K562 (cell line): ENCODE measurements around the gene MYBL2.

Source experiments
- KDM1A ChIP-seq, 2 experiments: fragments of 450-650 bp; IDR thresholded peaks; 2 replicates each; pipeline ENCODE4 v1.6.1; 2016; ENCODE audit warnings: mild to moderate bottlenecking in 2 of 2
- SRSF9 ChIP-seq: fragments of 200-400 bp; formaldehyde crosslinking; IDR thresholded peaks from 2 replicates; pipeline ENCODE4 v1.6.1; 2017; ENCODE audit warnings: low read depth, low read length, borderline replicate concordance
- ZFPM2 ChIP-seq: fragments of 250-450 bp; sonication (Bioruptor Pico); IDR thresholded peaks from 2 replicates; pipeline ENCODE4 v1.5.1; 2022; ENCODE audit warnings: mild to moderate bottlenecking
- ZNF146 ChIP-seq: IDR thresholded peaks from one replicate; pipeline ENCODE4 v1.6.1; 2018; ENCODE audit warnings: missing compliant biosample characterization; ENCODE audit not compliant: unreplicated experiment
- TF ChIP-seq, protein P1 (sequence below), 3 experiments: IDR thresholded peaks in 2 of 3; conservative IDR thresholded peaks in 1 of 3; 2 replicates each; pipeline ENCODE4 v1.5.1; 2011 to 2012; ENCODE audit warnings: low read length in 3 of 3, mild to moderate bottlenecking in 3 of 3, control low read depth in 2 of 3, improper control_type of control experiment in 1 of 3, inconsistent platforms in 1 of 3, low read depth in 1 of 3, mixed read lengths in 1 of 3, moderate library complexity in 1 of 3; ENCODE audit not compliant: insufficient read depth in 2 of 3
- TF ChIP-seq, protein P2 (sequence below): fragments of 150-350 bp; IDR thresholded peaks from 2 replicates; pipeline ENCODE4 v1.6.1; 2014; ENCODE audit warnings: low read depth, mild to moderate bottlenecking, low read length, borderline replicate concordance

GRCh38 chr20:43749734-43750294 is 82.9 kb downstream of the MYBL2 start:
- no peak for TF ChIP-seq SRSF9
- TF ChIP-seq ZNF146 = no peak
- no peak for TF ChIP-seq ZFPM2 (CRISPR knock-in tag)
- no peak for TF ChIP-seq KDM1A (IDR thresholded peaks at IDR 0.05)
- TF ChIP-seq, protein P1, sequence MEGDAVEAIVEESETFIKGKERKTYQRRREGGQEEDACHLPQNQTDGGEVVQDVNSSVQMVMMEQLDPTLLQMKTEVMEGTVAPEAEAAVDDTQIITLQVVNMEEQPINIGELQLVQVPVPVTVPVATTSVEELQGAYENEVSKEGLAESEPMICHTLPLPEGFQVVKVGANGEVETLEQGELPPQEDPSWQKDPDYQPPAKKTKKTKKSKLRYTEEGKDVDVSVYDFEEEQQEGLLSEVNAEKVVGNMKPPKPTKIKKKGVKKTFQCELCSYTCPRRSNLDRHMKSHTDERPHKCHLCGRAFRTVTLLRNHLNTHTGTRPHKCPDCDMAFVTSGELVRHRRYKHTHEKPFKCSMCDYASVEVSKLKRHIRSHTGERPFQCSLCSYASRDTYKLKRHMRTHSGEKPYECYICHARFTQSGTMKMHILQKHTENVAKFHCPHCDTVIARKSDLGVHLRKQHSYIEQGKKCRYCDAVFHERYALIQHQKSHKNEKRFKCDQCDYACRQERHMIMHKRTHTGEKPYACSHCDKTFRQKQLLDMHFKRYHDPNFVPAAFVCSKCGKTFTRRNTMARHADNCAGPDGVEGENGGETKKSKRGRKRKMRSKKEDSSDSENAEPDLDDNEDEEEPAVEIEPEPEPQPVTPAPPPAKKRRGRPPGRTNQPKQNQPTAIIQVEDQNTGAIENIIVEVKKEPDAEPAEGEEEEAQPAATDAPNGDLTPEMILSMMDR (IDR thresholded peaks at IDR 0.05 in 2 of 3, conservative IDR thresholded peaks at IDR 0.05 in 1 of 3; ENCODE audit: insufficient read depth in 2 of 3, low read depth in 1 of 3, low read length in 3 of 3) = peak; percentile 92 to 96 (median 93)
- TF ChIP-seq, protein P2, sequence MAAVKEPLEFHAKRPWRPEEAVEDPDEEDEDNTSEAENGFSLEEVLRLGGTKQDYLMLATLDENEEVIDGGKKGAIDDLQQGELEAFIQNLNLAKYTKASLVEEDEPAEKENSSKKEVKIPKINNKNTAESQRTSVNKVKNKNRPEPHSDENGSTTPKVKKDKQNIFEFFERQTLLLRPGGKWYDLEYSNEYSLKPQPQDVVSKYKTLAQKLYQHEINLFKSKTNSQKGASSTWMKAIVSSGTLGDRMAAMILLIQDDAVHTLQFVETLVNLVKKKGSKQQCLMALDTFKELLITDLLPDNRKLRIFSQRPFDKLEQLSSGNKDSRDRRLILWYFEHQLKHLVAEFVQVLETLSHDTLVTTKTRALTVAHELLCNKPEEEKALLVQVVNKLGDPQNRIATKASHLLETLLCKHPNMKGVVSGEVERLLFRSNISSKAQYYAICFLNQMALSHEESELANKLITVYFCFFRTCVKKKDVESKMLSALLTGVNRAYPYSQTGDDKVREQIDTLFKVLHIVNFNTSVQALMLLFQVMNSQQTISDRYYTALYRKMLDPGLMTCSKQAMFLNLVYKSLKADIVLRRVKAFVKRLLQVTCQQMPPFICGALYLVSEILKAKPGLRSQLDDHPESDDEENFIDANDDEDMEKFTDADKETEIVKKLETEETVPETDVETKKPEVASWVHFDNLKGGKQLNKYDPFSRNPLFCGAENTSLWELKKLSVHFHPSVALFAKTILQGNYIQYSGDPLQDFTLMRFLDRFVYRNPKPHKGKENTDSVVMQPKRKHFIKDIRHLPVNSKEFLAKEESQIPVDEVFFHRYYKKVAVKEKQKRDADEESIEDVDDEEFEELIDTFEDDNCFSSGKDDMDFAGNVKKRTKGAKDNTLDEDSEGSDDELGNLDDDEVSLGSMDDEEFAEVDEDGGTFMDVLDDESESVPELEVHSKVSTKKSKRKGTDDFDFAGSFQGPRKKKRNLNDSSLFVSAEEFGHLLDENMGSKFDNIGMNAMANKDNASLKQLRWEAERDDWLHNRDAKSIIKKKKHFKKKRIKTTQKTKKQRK = no peak
